Measurements from ENCODE around the gene PRPF31.

- TF ChIP-seq CTCF (optimal IDR thresholded peaks at IDR 0.05 in 1 of 3, IDR thresholded peaks at IDR 0.05 in 1 of 3, conservative IDR thresholded peaks at IDR 0.05 in 1 of 3; ENCODE audit: extremely low read depth in 1 of 3, insufficient read depth in 2 of 3, low read length in 3 of 3) (no peak), EZH2 (IDR thresholded peaks at IDR 0.05; ENCODE audit: low read length) (no peak)
These were observed 12.8 kb downstream of the PRPF31 start for GRCh38 chr19:54128441-54128725.

Measured in keratinocyte (primary cell).